Prostate gland (tissue), 2 donors: ENCODE data around the gene ZNF227.

ENCODE experiments used
- POLR2A ChIP-seq: fragments of 450-650 bp; IDR thresholded peaks from one replicate; pipeline ENCODE4 v1.6.1; 2016; ENCODE audit warnings: antibody characterized with exemption, mild to moderate bottlenecking
- POLR2AphosphoS5 ChIP-seq: sonication (generic); formaldehyde crosslinking; IDR thresholded peaks from one replicate; pipeline ENCODE4 v1.6.1; 2017; ENCODE audit warnings: antibody characterized with exemption
- TF ChIP-seq, protein P1 (sequence below), 4 experiments: fragments of 200-600 bp in 2 of 4; fragments of 450-650 bp in 2 of 4; sonication (generic) in 2 of 4; IDR thresholded peaks; 1 replicate in 3 of 4; 2 replicates in 1 of 4; pipeline ENCODE4 v1.5.1; 2016 to 2019; ENCODE audit warnings: antibody characterized with exemption in 4 of 4, mild to moderate bottlenecking in 2 of 4, moderate library complexity in 2 of 4

DNA sequence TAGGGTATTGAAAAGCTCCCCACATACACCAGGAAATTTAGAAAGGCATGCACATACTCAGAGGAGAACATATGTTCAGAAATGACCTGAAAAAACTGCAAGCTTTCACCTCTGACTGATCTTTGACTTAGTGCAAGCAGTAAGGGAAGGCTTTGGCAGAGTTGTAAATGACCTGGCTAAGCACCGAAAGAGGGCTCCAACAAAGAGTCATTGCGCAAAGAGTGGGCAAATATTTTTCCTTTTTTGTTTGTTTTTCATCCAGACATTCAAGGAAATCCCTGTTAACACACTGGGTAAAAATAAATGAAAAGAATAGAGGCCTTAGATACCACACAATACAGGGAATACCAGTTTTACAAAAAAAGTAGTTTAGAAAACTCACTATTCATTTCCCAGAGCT is 42.2 kb downstream of the ZNF227 start:
- no peak for TF ChIP-seq POLR2AphosphoS5
- TF ChIP-seq, protein P1, sequence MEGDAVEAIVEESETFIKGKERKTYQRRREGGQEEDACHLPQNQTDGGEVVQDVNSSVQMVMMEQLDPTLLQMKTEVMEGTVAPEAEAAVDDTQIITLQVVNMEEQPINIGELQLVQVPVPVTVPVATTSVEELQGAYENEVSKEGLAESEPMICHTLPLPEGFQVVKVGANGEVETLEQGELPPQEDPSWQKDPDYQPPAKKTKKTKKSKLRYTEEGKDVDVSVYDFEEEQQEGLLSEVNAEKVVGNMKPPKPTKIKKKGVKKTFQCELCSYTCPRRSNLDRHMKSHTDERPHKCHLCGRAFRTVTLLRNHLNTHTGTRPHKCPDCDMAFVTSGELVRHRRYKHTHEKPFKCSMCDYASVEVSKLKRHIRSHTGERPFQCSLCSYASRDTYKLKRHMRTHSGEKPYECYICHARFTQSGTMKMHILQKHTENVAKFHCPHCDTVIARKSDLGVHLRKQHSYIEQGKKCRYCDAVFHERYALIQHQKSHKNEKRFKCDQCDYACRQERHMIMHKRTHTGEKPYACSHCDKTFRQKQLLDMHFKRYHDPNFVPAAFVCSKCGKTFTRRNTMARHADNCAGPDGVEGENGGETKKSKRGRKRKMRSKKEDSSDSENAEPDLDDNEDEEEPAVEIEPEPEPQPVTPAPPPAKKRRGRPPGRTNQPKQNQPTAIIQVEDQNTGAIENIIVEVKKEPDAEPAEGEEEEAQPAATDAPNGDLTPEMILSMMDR (IDR thresholded peaks at IDR 0.05), result no peak
- TF ChIP-seq POLR2A, result no peak
